ENCODE measurements around the gene LURAP1L. TPM values are rescaled to one million over a fixed set of nuclear protein-coding genes. Genes with fewer than 3 reads are reported as not detected.

The LURAP1L gene
- total and polyA plus RNA-seq, 11 donors, result 1.4 to 5.7 (median 2.9) TPM

- Histone ChIP-seq H3K36me3 (no peaks in the 10 kb centered on the region), H3K27ac (peak overlapping the region in 1 of 12 donors; percentile 75), H3K4me1 (peaks cover 0 to 39% (median 9%) of the 10 kb centered on the region in 12 donors), H3K4me3 (no peak overlapping the region), H3K27me3 (no peaks in the 10 kb centered on the region), H3K9me3 (no peaks in the 10 kb centered on the region)
- ATAC-seq, result no peak
- intact Hi-C loops (cut with DNase I), result loop anchor here in 4 of 10 donors (2.0 to 10.0 kb wide), 5 partner anchors 39 to 69 kb away; partner anchors contain the start of gene LURAP1L (in 2 of the 4)
- TF ChIP-seq CTCF (IDR thresholded peaks at IDR 0.05), result no peak
- no peak for TF ChIP-seq POLR2A (IDR thresholded peaks at IDR 0.05)
- DNase-seq, result no peak
- 87 to 93% (median 89%) methylated on average over 5 of the region's 5 CpGs for WGBS, 4 donors
These were observed 41.1 kb downstream of the LURAP1L start for GRCh38 chr9:12815888-12816287.

- ATAC-seq, result no peak
- Histone ChIP-seq H3K27me3 (no peaks in the 10 kb centered on the region), H3K27ac (peak overlapping the region in 1 of 12 donors; percentile 43), H3K36me3 (peaks cover 0 to 5% (median 0%) of the 10 kb centered on the region in 9 donors), H3K9me3 (no peaks in the 10 kb centered on the region), H3K4me1 (peaks cover 0 to 39% (median 9%) of the 10 kb centered on the region in 12 donors), H3K4me3 (no peak overlapping the region)
- DNase-seq, result no peak
- intact Hi-C loops (cut with DNase I), result loop anchor here in 4 of 10 donors (5.0 to 10.0 kb wide), 4 partner anchors 39 to 68 kb away; partner anchors contain the start of gene LURAP1L (in 2 of the 4)
- 79 to 88% (median 82%) methylated on average over 3 of the region's 3 CpGs for WGBS, 4 donors
- TF ChIP-seq POLR2A (IDR thresholded peaks at IDR 0.05) (no peak), CTCF (IDR thresholded peaks at IDR 0.05) (no peak)
These were observed 41.9 kb downstream of the LURAP1L start for GRCh38 chr9:12816656-12817101.

DNA sequence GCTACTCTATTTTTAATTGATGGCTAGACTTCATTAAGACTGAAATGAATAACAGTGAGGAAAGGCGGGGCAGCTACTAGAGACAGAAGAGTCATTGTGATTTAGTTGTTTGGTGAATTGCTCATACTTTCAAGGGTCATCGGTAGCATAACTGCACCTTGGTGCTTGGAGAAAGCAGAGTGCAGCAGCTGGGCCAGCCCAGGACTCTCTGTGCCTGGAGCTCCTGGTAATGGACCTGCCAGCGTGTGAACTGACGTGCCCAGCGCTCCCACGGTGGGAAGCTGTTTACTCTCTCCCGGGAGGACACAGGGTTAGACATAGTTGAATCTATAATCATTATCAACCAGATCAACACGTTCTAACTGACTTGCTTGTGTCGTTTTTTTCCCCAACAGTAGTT is 42.9 kb downstream of the LURAP1L start:
- Histone ChIP-seq H3K27me3 (no peaks in the 10 kb centered on the region), H3K9me3 (no peaks in the 10 kb centered on the region), H3K27ac (peak overlapping the region in 2 of 12 donors; percentile 14 to 43), H3K36me3 (peaks cover 0 to 9% (median 0%) of the 10 kb centered on the region in 9 donors), H3K4me1 (peaks cover 0 to 39% (median 9%) of the 10 kb centered on the region in 12 donors), H3K4me3 (no peak overlapping the region)
- TF ChIP-seq CTCF (IDR thresholded peaks at IDR 0.05) (no peak), POLR2A (IDR thresholded peaks at IDR 0.05) (no peak)
- 59 to 78% (median 68%) methylated on average over 7 to 9 of the region's 9 CpGs for WGBS, 4 donors
- intact Hi-C loops (cut with DNase I), result loop anchor here in 4 of 10 donors (5.0 to 10.0 kb wide), 4 partner anchors 40 to 67 kb away; partner anchors contain the start of gene LURAP1L (in 2 of the 4)
- DNase-seq, result peak in 1 of 5 donors; percentile 24
- no peak for ATAC-seq

DNA sequence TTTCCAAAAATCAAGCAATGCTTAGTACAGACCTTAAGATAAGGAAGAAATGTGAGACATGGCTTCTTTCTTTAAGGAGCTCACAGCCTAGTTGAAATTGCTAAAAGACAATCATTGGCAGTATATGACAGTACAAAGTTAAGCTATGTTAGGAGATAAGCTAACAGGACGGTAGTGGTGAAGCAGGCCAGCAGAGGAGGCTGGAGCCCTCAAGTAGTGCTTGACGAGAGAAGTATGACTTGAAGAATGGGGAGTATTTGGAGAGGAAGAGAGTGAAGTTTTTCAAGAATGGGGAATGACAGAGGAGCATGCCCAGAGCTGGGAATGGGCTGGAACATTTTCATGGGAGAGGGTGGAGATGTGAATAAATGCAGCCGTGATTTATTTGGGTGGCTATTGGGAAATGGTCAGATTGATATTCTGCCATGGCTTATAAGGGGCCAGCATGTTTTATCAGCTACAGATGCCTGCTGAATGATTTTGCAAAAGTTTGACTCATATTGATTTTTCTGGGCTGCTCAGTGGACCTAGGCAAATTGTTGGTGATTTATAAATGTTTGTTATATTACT is 43.7 kb downstream of the LURAP1L start:
- no peak for DNase-seq
- peak in 2 of 4 donors; percentile 10 to 17 for ATAC-seq

More for the DNA sequence above, 43.7 kb downstream of the LURAP1L start:
- TF ChIP-seq CTCF (IDR thresholded peaks at IDR 0.05), result peak in 1 of 12 donors; percentile 11
- TF ChIP-seq POLR2A (IDR thresholded peaks at IDR 0.05), result no peak
- intact Hi-C loops (cut with DNase I), result loop anchor here in 4 of 10 donors (5.0 to 10.0 kb wide), 4 partner anchors 41 to 66 kb away; partner anchors contain the start of gene LURAP1L (in 2 of the 4)
- peaks cover 0 to 11% (median 0%) of the 10 kb centered on the region in 9 donors for H3K36me3 ChIP-seq
- 44 to 53% (median 48%) methylated on average over 3 of the region's 3 CpGs for WGBS, 4 donors
- no peaks in the 10 kb centered on the region for H3K27me3 ChIP-seq
- no peaks in the 10 kb centered on the region for H3K9me3 ChIP-seq
- peak overlapping the region in 3 of 12 donors; percentile 14 to 43 (median 14) for H3K27ac ChIP-seq
- H3K4me3 ChIP-seq, result no peak overlapping the region
- peaks cover 0 to 32% (median 9%) of the 10 kb centered on the region in 12 donors for H3K4me1 ChIP-seq

All from heart left ventricle (tissue), 16 donors.